ENCODE results near the gene MAPK8.

DNA sequence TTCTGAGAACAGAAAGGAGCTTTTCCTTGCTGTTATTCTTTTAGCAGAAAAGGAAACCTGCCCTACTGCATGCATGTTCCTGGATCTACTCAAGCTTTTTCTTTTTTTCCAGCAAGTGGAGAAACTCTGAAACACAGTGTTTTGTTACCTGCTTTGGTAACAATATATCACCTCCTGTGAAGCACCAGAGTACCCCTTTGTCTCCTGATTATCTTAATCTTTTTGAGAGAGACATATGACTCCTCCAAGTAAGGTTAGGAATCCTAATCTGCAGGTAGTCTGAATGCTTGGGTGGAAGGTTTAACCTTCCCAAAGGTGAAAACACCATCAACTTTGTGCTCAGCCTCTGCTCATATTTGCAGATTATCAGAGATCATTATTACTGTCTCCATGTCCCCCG, 93.1 kb downstream of the MAPK8 start:
- TF ChIP-seq, protein P1, sequence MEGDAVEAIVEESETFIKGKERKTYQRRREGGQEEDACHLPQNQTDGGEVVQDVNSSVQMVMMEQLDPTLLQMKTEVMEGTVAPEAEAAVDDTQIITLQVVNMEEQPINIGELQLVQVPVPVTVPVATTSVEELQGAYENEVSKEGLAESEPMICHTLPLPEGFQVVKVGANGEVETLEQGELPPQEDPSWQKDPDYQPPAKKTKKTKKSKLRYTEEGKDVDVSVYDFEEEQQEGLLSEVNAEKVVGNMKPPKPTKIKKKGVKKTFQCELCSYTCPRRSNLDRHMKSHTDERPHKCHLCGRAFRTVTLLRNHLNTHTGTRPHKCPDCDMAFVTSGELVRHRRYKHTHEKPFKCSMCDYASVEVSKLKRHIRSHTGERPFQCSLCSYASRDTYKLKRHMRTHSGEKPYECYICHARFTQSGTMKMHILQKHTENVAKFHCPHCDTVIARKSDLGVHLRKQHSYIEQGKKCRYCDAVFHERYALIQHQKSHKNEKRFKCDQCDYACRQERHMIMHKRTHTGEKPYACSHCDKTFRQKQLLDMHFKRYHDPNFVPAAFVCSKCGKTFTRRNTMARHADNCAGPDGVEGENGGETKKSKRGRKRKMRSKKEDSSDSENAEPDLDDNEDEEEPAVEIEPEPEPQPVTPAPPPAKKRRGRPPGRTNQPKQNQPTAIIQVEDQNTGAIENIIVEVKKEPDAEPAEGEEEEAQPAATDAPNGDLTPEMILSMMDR (conservative IDR thresholded peaks at IDR 0.05; ENCODE audit: low read length) = no peak
- no peak for TF ChIP-seq EZH2phosphoT487 (IDR thresholded peaks at IDR 0.05; ENCODE audit: borderline replicate concordance, low read depth, low read length)

Measured in OCI-LY7 (cell line).